Measurements from ENCODE around the gene CLEC3B. TPM values are rescaled to one million over a fixed set of nuclear protein-coding genes. Genes with fewer than 3 reads are reported as not detected.
A peak's percentile ranks its signal among the peaks of the same experiment; 100 is the strongest.

The CLEC3B gene
- total RNA-seq, 1 experiment from 2014 or later = not detected

DNA sequence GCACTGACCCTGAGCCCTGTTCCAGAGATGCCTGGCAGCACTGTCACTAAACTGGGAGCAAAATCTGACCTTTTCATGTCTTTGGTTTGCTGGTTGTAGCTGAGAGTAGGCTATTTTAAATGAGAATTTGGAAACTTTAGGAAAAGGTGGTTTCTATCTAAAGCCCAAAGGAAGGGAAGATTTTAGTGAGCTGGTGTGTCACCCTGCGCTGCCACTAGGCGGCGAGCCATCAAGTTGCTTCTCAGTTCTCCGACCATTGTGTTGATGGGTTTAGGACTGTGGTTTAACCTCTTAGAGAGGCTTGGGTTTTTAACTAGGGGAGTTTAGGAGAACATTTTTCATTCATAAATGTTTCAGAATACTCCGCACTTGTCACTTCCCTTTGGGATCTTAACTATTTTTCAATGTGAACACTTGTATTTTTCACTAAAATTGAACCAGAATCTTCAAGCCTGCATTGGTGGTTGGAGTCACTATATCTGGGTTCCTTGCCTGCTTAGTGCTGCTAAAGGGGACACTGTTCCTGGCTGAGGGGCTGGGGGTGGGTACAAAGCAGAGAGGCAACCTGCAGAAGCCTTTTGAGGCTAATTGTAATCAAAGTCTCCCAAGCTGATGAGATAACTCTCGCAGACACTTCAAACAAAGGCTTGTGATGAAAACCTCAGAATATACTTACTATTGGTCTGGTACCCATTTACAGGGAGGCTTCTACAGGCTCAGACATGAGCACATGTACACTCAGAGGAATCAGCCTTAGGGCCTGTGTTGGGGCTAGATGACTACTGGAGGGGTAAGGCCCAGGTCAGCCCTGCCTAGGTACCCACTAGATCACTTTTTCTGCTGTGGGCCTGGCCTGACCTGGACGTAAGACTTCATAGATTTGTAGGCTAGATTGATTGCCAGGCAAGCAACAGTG lies 33.3 kb upstream of the CLEC3B start:
- DNase-seq (ENCODE audit: low read depth, low spot score) (no peak), ATAC-seq (0 out of 2 replicates have a peak, but pooled peaks have one; percentile 48)
- Histone ChIP-seq H3K27ac (ENCODE audit: low read length) (no peak overlapping the region), H3K4me1 (ENCODE audit: control insufficient read depth, insufficient read depth, low read length) (no peaks in the 10 kb centered on the region; the same call in 1 of the 2 replicates), H3K9me3 (ENCODE audit: control insufficient read depth, insufficient read depth, low read depth, low read length) (no peaks in the 10 kb centered on the region), H3K27me3 (ENCODE audit: control insufficient read depth, insufficient read depth, low read length) (no peaks in the 10 kb centered on the region), H3K36me3 (ENCODE audit: control insufficient read depth, insufficient read depth, low read length) (no peaks in the 10 kb centered on the region), H3K4me3 (ENCODE audit: low read depth in 2 of 2, low read length in 2 of 2) (no peak overlapping the region)
- ChIA-PET CTCF (interaction anchor here (0.5 kb wide), 1 partner anchor 1677 kb away, joined by 3 read pairs; no protein-coding TSS in a partner anchor), POLR2A (no interaction called here)
- no TSS peak for BruUV-seq (replicated peaks)
- intact Hi-C loops (cut with micrococcal nuclease; ENCODE audit: unreplicated experiment) = no loop called here
- in situ Hi-C loops (cut with HindIII; ENCODE audit: low pct_unique_long_range_greater_than_20kb, low sequenced_read_pairs) = no loop called here
- TF ChIP-seq, protein P1, sequence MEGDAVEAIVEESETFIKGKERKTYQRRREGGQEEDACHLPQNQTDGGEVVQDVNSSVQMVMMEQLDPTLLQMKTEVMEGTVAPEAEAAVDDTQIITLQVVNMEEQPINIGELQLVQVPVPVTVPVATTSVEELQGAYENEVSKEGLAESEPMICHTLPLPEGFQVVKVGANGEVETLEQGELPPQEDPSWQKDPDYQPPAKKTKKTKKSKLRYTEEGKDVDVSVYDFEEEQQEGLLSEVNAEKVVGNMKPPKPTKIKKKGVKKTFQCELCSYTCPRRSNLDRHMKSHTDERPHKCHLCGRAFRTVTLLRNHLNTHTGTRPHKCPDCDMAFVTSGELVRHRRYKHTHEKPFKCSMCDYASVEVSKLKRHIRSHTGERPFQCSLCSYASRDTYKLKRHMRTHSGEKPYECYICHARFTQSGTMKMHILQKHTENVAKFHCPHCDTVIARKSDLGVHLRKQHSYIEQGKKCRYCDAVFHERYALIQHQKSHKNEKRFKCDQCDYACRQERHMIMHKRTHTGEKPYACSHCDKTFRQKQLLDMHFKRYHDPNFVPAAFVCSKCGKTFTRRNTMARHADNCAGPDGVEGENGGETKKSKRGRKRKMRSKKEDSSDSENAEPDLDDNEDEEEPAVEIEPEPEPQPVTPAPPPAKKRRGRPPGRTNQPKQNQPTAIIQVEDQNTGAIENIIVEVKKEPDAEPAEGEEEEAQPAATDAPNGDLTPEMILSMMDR (IDR thresholded peaks at IDR 0.05) = peak; percentile 82
- TF ChIP-seq TCF7L2 (IDR thresholded peaks at IDR 0.05; ENCODE audit: low read depth, low read length) = no peak

DNA sequence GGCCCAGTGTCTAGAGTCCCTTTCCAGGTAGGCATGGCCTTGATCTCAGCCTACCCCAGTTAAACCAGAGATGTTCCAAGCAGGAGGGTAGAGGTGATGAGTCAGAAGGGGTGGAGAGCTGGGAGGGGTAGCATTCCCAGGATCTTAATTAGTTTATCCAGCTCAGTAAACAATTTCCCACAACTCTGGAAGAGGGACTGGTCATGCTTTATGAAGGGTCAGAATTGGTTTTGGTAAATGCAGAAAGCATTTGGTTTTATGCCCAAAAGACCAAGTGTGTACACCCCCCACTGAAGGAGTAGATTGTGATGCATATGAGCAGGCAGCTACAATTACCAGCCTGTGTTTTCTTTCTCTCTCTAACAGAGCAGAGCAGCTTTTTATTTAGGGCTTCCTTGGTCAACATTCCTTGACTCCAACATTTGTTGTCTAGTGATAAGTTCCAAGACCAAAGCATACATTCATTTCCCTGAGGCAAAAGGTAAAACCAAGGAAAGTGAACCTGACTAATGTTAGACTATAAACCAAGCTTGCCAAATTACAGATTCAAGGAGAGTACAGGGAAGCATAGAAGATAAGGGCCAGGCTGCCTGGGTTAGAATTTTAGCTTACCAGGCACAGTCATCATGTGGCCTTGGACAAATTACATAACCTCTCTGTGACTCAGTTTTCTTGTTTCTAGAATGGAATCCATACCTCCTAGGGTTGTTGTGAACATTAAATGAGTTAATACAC lies 32.5 kb upstream of the CLEC3B start:
- Histone ChIP-seq H3K4me1 (ENCODE audit: control insufficient read depth, insufficient read depth, low read length) (no peaks in the 10 kb centered on the region; the same call in 1 of the 2 replicates), H3K9me3 (ENCODE audit: control insufficient read depth, insufficient read depth, low read depth, low read length) (no peaks in the 10 kb centered on the region), H3K27me3 (ENCODE audit: control insufficient read depth, insufficient read depth, low read length) (no peaks in the 10 kb centered on the region), H3K27ac (ENCODE audit: low read length) (no peak overlapping the region), H3K4me3 (ENCODE audit: low read depth in 2 of 2, low read length in 2 of 2) (no peak overlapping the region), H3K36me3 (ENCODE audit: control insufficient read depth, insufficient read depth, low read length) (0 out of 2 replicates have a peak, but pooled peaks cover 2% of the 10 kb centered on the region)
- DNase-seq (ENCODE audit: low read depth, low spot score) (no peak), ATAC-seq (peak; percentile 58; the same call in 1 of the 2 replicates)
- ChIA-PET CTCF (interaction anchor here (0.5 kb wide), 1 partner anchor 1677 kb away, joined by 3 read pairs; no protein-coding TSS in a partner anchor), POLR2A (interaction anchor here (0.6 kb wide), 1 partner anchor 375 kb away, joined by 6 read pairs; no protein-coding TSS in a partner anchor)
- intact Hi-C loops (cut with micrococcal nuclease; ENCODE audit: unreplicated experiment) (no loop called here), in situ Hi-C loops (cut with HindIII; ENCODE audit: low pct_unique_long_range_greater_than_20kb, low sequenced_read_pairs) (no loop called here)
- TF ChIP-seq, protein P1 (IDR thresholded peaks at IDR 0.05) = no peak
- TF ChIP-seq POLR2AphosphoS5 (IDR thresholded peaks at IDR 0.05; ENCODE audit: low read depth, low read length) (no peak), SIN3A (IDR thresholded peaks at IDR 0.05; ENCODE audit: borderline replicate concordance, insufficient read depth, low read depth, low read length) (no peak), TCF7L2 (IDR thresholded peaks at IDR 0.05; ENCODE audit: low read depth, low read length) (no peak)
- TF ChIP-seq, protein P2, sequence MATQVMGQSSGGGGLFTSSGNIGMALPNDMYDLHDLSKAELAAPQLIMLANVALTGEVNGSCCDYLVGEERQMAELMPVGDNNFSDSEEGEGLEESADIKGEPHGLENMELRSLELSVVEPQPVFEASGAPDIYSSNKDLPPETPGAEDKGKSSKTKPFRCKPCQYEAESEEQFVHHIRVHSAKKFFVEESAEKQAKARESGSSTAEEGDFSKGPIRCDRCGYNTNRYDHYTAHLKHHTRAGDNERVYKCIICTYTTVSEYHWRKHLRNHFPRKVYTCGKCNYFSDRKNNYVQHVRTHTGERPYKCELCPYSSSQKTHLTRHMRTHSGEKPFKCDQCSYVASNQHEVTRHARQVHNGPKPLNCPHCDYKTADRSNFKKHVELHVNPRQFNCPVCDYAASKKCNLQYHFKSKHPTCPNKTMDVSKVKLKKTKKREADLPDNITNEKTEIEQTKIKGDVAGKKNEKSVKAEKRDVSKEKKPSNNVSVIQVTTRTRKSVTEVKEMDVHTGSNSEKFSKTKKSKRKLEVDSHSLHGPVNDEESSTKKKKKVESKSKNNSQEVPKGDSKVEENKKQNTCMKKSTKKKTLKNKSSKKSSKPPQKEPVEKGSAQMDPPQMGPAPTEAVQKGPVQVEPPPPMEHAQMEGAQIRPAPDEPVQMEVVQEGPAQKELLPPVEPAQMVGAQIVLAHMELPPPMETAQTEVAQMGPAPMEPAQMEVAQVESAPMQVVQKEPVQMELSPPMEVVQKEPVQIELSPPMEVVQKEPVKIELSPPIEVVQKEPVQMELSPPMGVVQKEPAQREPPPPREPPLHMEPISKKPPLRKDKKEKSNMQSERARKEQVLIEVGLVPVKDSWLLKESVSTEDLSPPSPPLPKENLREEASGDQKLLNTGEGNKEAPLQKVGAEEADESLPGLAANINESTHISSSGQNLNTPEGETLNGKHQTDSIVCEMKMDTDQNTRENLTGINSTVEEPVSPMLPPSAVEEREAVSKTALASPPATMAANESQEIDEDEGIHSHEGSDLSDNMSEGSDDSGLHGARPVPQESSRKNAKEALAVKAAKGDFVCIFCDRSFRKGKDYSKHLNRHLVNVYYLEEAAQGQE (IDR thresholded peaks at IDR 0.05; ENCODE audit: insufficient read depth in 1 of 2, low read depth in 2 of 2, low read length in 1 of 2) = no peak
- no TSS peak for BruUV-seq (replicated peaks)

Data from Panc1 (cell line).